Measurements from ENCODE around the gene MGAT5.
A peak's percentile ranks its signal among the peaks of the same experiment; 100 is the strongest.

MGAT5 gene

DNA sequence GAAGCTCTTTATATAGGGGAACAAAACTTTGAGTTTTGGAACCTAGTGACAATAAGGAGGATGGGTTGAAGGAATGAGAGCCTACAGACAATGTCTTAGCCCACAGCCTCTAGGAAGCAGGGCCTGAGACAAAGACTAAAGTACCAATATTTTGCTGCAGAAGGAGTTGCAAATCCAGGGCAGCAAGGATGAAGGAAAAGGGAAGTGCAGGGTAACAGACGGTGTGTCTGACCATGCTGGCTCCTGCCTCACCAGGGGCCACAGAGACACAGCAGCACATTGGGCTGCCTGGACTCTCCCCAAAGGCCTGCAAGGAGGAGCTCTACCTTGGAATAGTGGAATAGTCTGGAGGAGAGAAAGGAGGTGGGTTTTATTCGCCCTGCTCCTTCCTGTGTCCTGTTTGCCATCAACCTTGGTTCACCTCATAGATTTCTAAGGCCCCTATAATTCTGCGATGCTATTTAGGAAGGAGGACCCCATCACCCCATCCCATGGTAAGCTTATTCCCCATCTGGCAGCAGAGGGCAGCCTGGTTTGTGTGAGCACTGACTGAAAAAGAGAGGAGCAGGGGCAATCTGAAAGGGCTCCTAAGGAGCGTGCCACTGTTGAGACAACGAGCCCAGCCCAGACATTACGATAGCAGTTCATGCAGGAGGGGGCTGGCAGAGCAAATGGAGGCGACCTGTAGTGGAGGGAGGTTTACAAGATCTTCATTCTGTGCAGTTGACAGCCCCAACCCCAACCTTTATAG, 143.4 kb downstream of the MGAT5 start:
- H3K27me3 Mint-ChIP-seq: no peaks in the 10 kb centered on the region
- peaks cover 14% of the 10 kb centered on the region for H3K36me3 Mint-ChIP-seq
- no peak overlapping the region for H3K4me3 Mint-ChIP-seq
- H3K27ac Mint-ChIP-seq: peak overlapping the region; percentile 57
- peaks cover 7% of the 10 kb centered on the region for H3K4me1 Mint-ChIP-seq
- no peak for ATAC-seq
- H3K9me3 Mint-ChIP-seq: no peaks in the 10 kb centered on the region

GRCh38 chr2:134398300-134398699, 144.4 kb downstream of the MGAT5 start:
- ATAC-seq: no peak
- no peaks in the 10 kb centered on the region for H3K9me3 Mint-ChIP-seq
- peak overlapping the region; percentile 18 for H3K27ac Mint-ChIP-seq
- peaks cover 16% of the 10 kb centered on the region for H3K36me3 Mint-ChIP-seq
- H3K4me3 Mint-ChIP-seq: no peak overlapping the region
- peaks cover 5% of the 10 kb centered on the region for H3K4me1 Mint-ChIP-seq
- H3K27me3 Mint-ChIP-seq: no peaks in the 10 kb centered on the region

DNA sequence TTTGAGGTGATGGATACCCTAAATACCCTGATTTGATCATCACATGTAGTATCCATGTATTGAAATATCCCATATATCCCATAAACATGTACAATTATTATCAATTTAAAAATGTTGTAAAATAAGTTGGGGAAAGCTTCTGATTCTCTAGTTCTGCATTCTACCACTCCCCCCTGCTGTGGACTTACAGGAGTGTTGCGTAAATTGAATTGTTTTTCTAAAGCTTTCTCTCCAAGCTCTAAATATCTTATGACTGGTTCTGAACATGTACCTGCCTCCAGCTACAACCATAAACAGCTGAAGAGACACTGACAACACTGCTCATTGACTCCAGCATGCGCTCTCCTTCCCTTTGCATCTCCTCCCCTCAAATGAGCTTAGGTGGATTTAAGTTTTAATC, 145.2 kb downstream of the MGAT5 start:
- H3K27me3 Mint-ChIP-seq: no peaks in the 10 kb centered on the region

GRCh38 chr2:134401081-134401497, 147.2 kb downstream of the MGAT5 start:
- H3K27ac Mint-ChIP-seq: peak overlapping the region; percentile 40
- no peak overlapping the region for H3K4me3 Mint-ChIP-seq
- no peaks in the 10 kb centered on the region for H3K27me3 Mint-ChIP-seq
- peaks cover 12% of the 10 kb centered on the region for H3K4me1 Mint-ChIP-seq
- peaks cover 39% of the 10 kb centered on the region for H3K36me3 Mint-ChIP-seq
- H3K9me3 Mint-ChIP-seq: no peaks in the 10 kb centered on the region
- no peak for ATAC-seq

More for the DNA sequence above, 145.2 kb downstream of the MGAT5 start:
- no peak overlapping the region for H3K4me3 Mint-ChIP-seq
- peaks cover 22% of the 10 kb centered on the region for H3K36me3 Mint-ChIP-seq
- H3K4me1 Mint-ChIP-seq: peaks cover 5% of the 10 kb centered on the region
- no peak for ATAC-seq
- peak overlapping the region; percentile 40 for H3K27ac Mint-ChIP-seq
- H3K9me3 Mint-ChIP-seq: no peaks in the 10 kb centered on the region

DNA sequence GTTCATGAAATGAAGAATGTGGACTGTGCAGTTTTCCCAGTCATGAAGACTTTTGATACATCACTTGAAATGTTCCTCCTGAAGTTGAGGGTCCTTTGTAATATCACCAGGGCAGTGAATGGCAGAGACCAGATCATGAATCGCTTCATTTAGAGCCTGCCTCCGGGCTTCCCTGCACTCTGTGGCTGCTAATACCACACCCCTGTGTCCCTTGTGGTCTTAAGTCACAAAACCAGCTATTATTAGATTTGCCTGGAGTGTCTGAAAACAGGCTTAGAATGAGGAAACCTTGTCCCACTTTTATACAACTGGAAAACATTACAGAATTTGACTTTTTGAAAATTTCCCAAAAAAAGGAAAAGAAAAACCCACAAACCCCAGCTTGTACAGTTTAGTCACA, 147.9 kb downstream of the MGAT5 start:
- H3K27ac Mint-ChIP-seq: peak overlapping the region; percentile 40
- H3K36me3 Mint-ChIP-seq: peaks cover 44% of the 10 kb centered on the region
- no peaks in the 10 kb centered on the region for H3K27me3 Mint-ChIP-seq
- H3K4me3 Mint-ChIP-seq: no peak overlapping the region
- H3K4me1 Mint-ChIP-seq: peaks cover 19% of the 10 kb centered on the region
- no peaks in the 10 kb centered on the region for H3K9me3 Mint-ChIP-seq
- ATAC-seq: no peak

GRCh38 chr2:134402410-134402809, 148.5 kb downstream of the MGAT5 start:
- H3K4me3 Mint-ChIP-seq: no peak overlapping the region
- H3K4me1 Mint-ChIP-seq: peaks cover 25% of the 10 kb centered on the region
- H3K27ac Mint-ChIP-seq: peak overlapping the region; percentile 40
- ATAC-seq: no peak
- H3K9me3 Mint-ChIP-seq: no peaks in the 10 kb centered on the region
- no peaks in the 10 kb centered on the region for H3K27me3 Mint-ChIP-seq
- peaks cover 43% of the 10 kb centered on the region for H3K36me3 Mint-ChIP-seq

- Mint-ChIP-seq H3K4me1 (peaks cover 43% of the 10 kb centered on the region), H3K9me3 (no peaks in the 10 kb centered on the region), H3K4me3 (no peak overlapping the region), H3K36me3 (peaks cover 30% of the 10 kb centered on the region), H3K27ac (peak overlapping the region; percentile 47), H3K27me3 (no peaks in the 10 kb centered on the region)
- no peak for ATAC-seq
Measured at GRCh38 chr2:134405611-134406081, 151.8 kb downstream of the MGAT5 start.

DNA sequence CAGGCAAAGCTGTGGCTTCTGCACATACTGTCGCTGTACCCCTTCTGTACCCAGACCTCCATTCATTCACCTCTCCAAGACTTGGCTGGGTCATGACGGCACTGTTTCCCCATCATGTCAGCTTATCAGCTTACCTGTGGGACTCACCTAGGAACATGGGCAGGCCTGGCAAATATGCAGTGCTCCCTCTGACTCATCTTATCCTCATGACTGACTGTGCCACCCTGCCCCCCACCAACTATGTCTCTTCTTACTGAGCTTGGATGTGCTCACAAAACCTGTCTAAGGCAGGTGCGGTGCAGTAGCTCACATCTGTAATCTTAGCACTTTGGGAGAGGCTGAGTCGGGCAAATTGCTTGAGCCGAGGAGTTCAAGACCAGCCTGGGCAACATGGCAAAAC, 152.4 kb downstream of the MGAT5 start:
- H3K27ac Mint-ChIP-seq: peak overlapping the region; percentile 14
- H3K27me3 Mint-ChIP-seq: no peaks in the 10 kb centered on the region
- no peaks in the 10 kb centered on the region for H3K9me3 Mint-ChIP-seq
- peaks cover 30% of the 10 kb centered on the region for H3K36me3 Mint-ChIP-seq
- peaks cover 45% of the 10 kb centered on the region for H3K4me1 Mint-ChIP-seq
- ATAC-seq: no peak
- no peak overlapping the region for H3K4me3 Mint-ChIP-seq

- peaks cover 49% of the 10 kb centered on the region for H3K4me1 Mint-ChIP-seq
- peaks cover 30% of the 10 kb centered on the region for H3K36me3 Mint-ChIP-seq
- peak overlapping the region; percentile 14 for H3K27ac Mint-ChIP-seq
- no peaks in the 10 kb centered on the region for H3K27me3 Mint-ChIP-seq
- H3K4me3 Mint-ChIP-seq: no peak overlapping the region
- H3K9me3 Mint-ChIP-seq: no peaks in the 10 kb centered on the region
- ATAC-seq: no peak
Measured at GRCh38 chr2:134406736-134407135, 152.9 kb downstream of the MGAT5 start.

- Mint-ChIP-seq H3K4me1 (peaks cover 55% of the 10 kb centered on the region), H3K9me3 (no peaks in the 10 kb centered on the region), H3K27me3 (no peaks in the 10 kb centered on the region), H3K36me3 (peaks cover 35% of the 10 kb centered on the region), H3K4me3 (no peak overlapping the region), H3K27ac (peak overlapping the region; percentile 14)
- ATAC-seq: no peak
Measured at GRCh38 chr2:134407154-134407890, 153.4 kb downstream of the MGAT5 start.

- Mint-ChIP-seq H3K36me3 (peaks cover 33% of the 10 kb centered on the region), H3K27ac (peak overlapping the region; percentile 23)
Measured at GRCh38 chr2:134408386-134408785, 154.5 kb downstream of the MGAT5 start.

GRCh38 chr2:134408791-134409190, 154.9 kb downstream of the MGAT5 start:
- ATAC-seq: no peak
- peaks cover 56% of the 10 kb centered on the region for H3K4me1 Mint-ChIP-seq
- no peaks in the 10 kb centered on the region for H3K9me3 Mint-ChIP-seq
- H3K27me3 Mint-ChIP-seq: no peaks in the 10 kb centered on the region
- peak overlapping the region; percentile 23 for H3K27ac Mint-ChIP-seq
- peaks cover 28% of the 10 kb centered on the region for H3K36me3 Mint-ChIP-seq
- no peak overlapping the region for H3K4me3 Mint-ChIP-seq

More at GRCh38 chr2:134408386-134408785, 154.5 kb downstream of the MGAT5 start:
- no peak for ATAC-seq
- no peaks in the 10 kb centered on the region for H3K9me3 Mint-ChIP-seq
- H3K4me3 Mint-ChIP-seq: no peak overlapping the region
- H3K4me1 Mint-ChIP-seq: peaks cover 56% of the 10 kb centered on the region
- no peaks in the 10 kb centered on the region for H3K27me3 Mint-ChIP-seq

DNA sequence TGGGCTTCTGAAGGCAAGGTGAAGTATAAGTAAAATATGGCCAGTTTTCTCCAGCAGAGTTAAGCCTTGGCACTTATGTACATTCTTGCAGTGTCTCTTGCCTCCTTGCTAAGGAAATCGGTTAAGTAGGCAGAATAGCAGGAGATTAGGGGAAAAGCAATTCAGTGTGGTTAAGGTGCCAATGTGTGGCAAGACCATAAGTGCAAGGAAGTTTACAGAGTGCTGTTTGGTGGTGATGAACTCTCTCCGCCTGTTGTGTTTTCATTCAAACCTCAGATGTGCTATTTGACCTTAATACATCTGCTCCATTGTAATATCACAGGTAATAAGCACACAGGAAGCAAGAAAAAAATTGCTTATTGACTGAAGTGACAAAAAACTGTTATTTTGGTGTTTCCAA, 156.1 kb downstream of the MGAT5 start:
- Mint-ChIP-seq H3K36me3 (peaks cover 19% of the 10 kb centered on the region), H3K27me3 (no peaks in the 10 kb centered on the region), H3K27ac (peak overlapping the region; percentile 89), H3K4me1 (peaks cover 52% of the 10 kb centered on the region), H3K9me3 (no peaks in the 10 kb centered on the region), H3K4me3 (no peak overlapping the region)
- no peak for ATAC-seq

DNA sequence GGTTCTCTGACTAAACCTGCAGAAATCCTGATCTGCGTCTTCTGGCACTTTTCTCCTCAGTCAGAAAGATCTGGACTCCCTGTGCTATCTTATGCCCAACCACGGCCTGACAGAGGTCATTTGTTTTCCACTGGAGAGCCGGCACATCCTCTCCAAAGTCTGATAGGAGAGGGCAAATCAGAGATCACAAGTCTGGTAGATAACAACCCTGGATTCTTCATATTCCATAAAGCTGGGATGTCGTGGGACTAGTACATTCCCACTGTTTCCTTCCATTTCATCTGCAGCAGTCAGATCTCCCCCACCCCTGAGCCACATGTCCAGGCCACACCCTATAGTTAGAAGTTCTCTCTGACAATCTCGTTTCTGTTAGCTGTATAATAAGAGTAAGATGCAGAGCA, 157.0 kb downstream of the MGAT5 start:
- H3K9me3 Mint-ChIP-seq: no peaks in the 10 kb centered on the region
- peaks cover 54% of the 10 kb centered on the region for H3K4me1 Mint-ChIP-seq
- no peaks in the 10 kb centered on the region for H3K27me3 Mint-ChIP-seq
- H3K4me3 Mint-ChIP-seq: no peak overlapping the region
- H3K27ac Mint-ChIP-seq: peak overlapping the region; percentile 89
- H3K36me3 Mint-ChIP-seq: peaks cover 20% of the 10 kb centered on the region
- no peak for ATAC-seq

DNA sequence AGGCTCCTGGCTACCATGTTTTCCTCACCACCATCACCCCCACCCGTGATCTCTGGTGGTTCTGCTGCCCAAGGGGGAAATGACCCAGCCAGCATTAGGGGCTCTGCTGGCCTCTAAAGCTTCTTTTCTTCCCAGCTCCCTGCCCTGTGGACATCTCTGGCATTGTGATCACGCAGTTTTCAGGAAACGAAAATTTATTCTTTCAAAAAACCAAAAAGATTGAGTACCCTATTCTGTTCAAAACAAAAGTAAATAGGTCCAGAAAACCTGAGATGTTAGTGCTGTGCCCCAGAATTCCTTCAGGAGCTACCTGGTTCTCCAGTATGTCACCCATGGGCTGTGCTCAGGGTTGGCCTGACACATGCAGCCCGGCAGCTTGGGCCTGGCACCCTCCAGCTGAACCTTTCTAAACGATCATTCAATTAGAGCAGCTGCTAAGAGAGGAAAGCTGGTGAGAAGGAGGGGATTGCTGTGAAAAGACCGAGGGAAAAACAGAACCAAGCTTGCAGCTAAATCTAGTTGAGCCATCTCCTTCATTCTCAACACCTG, 157.5 kb downstream of the MGAT5 start:
- Mint-ChIP-seq H3K9me3 (no peaks in the 10 kb centered on the region), H3K4me3 (peak overlapping the region; percentile 33), H3K36me3 (peaks cover 22% of the 10 kb centered on the region), H3K27me3 (no peaks in the 10 kb centered on the region), H3K4me1 (peaks cover 54% of the 10 kb centered on the region), H3K27ac (peak overlapping the region; percentile 89)
- no peak for ATAC-seq
